Measurements from ENCODE around the gene TMPRSS11F. TPM values are rescaled to one million over a fixed set of nuclear protein-coding genes. Genes with fewer than 3 reads are reported as not detected.

TMPRSS11F gene
- total and polyA plus RNA-seq, 9 of the 15 experiments (the other 6 are each of a cell fraction or from before 2014, with no cell fraction given): 0.03 to 0.36 (median 0.07) TPM; not detected in 2

GRCh38 chr4:68123525-68123924 is 6.1 kb downstream of the TMPRSS11F start:
- no peaks in the 10 kb centered on the region for H3K27me3 ChIP-seq (ENCODE audit: control insufficient read depth in 2 of 2, insufficient read depth in 2 of 2, low read length in 2 of 2)
- 18% methylated on average over 2 of the region's 2 CpGs for WGBS (ENCODE audit: insufficient coverage, low coverage, missing lambda C conversion rate)
- in situ Hi-C loops (cut with MboI) (no loop called here), intact Hi-C loops (cut with micrococcal nuclease) (no loop called here)
- CTCF ChIA-PET (ENCODE audit: low intra/inter-chr PET ratio): no interaction called here
- no peak for ATAC-seq
- DNase-seq (ENCODE audit: extremely low read depth in 1 of 4, low spot score in 3 of 4): no peak
- no peak for TF ChIP-seq MTA2 (IDR thresholded peaks at IDR 0.05; ENCODE audit: low read depth)
- no peak for TF ChIP-seq HNRNPK (IDR thresholded peaks at IDR 0.05; ENCODE audit: low read depth, low read length, poor library complexity, severe bottlenecking)
- TF ChIP-seq NEUROD1 (IDR thresholded peaks at IDR 0.05; ENCODE audit: borderline replicate concordance, low read depth, low read length, partially characterized antibody): no peak
- no peak for TF ChIP-seq CSDE1 (IDR thresholded peaks at IDR 0.05)
- TF ChIP-seq GMEB1 (CRISPR knock-in tag; IDR thresholded peaks at IDR 0.05): no peak
- TF ChIP-seq JUNB (CRISPR knock-in tag; conservative IDR thresholded peaks at IDR 0.05): no peak
- TF ChIP-seq SAP30 (IDR thresholded peaks at IDR 0.05; ENCODE audit: borderline replicate concordance, insufficient read depth, low read depth, low read length, poor library complexity, severe bottlenecking): no peak
- no peak for TF ChIP-seq CXXC5 (CRISPR knock-in tag; IDR thresholded peaks at IDR 0.05)
- TF ChIP-seq TRIM25 (IDR thresholded peaks at IDR 0.05; ENCODE audit: borderline replicate concordance): no peak
- no peak for TF ChIP-seq KLF10 (CRISPR knock-in tag; IDR thresholded peaks at IDR 0.05)
- TF ChIP-seq MEF2A (IDR thresholded peaks at IDR 0.05; ENCODE audit: control insufficient read depth, low read depth, low read length): no peak
- no peak for TF ChIP-seq ARID3A (IDR thresholded peaks at IDR 0.05; ENCODE audit: borderline replicate concordance, low read depth, low read length)
- TF ChIP-seq E2F5 (CRISPR knock-in tag; IDR thresholded peaks at IDR 0.05): no peak
- no peaks in the 10 kb centered on the region for H3K9me3 ChIP-seq (replicated peaks; ENCODE audit: control insufficient read depth, insufficient read depth, low read depth, low read length)
- no peak overlapping the region for H3K4me2 ChIP-seq (ENCODE audit: insufficient read depth, low read length)
- no peak overlapping the region for H3K9ac ChIP-seq (ENCODE audit: insufficient read depth in 1 of 2, low read depth in 2 of 2, low read length in 2 of 2)
- no peaks in the 10 kb centered on the region for H3K36me3 ChIP-seq (ENCODE audit: control insufficient read depth, insufficient read depth, low read length)
- no peak overlapping the region for H3K4me3 ChIP-seq
- POLR2A ChIA-PET: no interaction called here
- H3K27ac ChIP-seq (ENCODE audit: extremely low read depth, low read depth, low read length): no peak overlapping the region
- BruUV-seq (replicated peaks): no TSS peak
- H4K20me1 ChIP-seq (replicated peaks; ENCODE audit: control insufficient read depth, insufficient read depth, low read length): no peaks in the 10 kb centered on the region
- no peaks in the 10 kb centered on the region; a peak in 2 of 5 replicates for H3K4me1 ChIP-seq (replicated peaks in 1 of 2; ENCODE audit: control insufficient read depth in 2 of 2, insufficient read depth in 2 of 2, low read length in 2 of 2)
- no peak overlapping the region for H2AFZ ChIP-seq (ENCODE audit: low read depth, low read length)
- no peaks in the 10 kb centered on the region for H3K79me2 ChIP-seq (ENCODE audit: control insufficient read depth, insufficient read depth, low read length)
- FAIRE-seq: no peak
- no peaks in the 10 kb centered on the region for H3K9me1 ChIP-seq (ENCODE audit: control insufficient read depth, insufficient read depth, low read length)

All from K562 (cell line).